ENCODE measurements around the gene CFAP77.

CFAP77 gene

GRCh38 chr9:132517815-132518550 lies 108.0 kb downstream of the CFAP77 start:
- no peak for DNase-seq (ENCODE audit: low spot score)
- TF ChIP-seq CTCF (IDR thresholded peaks at IDR 0.05; ENCODE audit: extremely low read depth, insufficient read depth, missing control alignments), result no peak
- in situ Hi-C loops (cut with MboI; ENCODE audit: low pct_unique_long_range_greater_than_20kb, low sequenced_read_pairs, unreplicated experiment), result loop anchor here (25.0 kb wide), 1 partner anchor 269 kb away; no protein-coding TSS in a partner anchor

GRCh38 chr9:132518626-132519025 lies 108.6 kb downstream of the CFAP77 start:
- no peak for DNase-seq (ENCODE audit: low spot score)
- no peak for TF ChIP-seq CTCF (IDR thresholded peaks at IDR 0.05; ENCODE audit: extremely low read depth, insufficient read depth, missing control alignments)
- in situ Hi-C loops (cut with MboI; ENCODE audit: low pct_unique_long_range_greater_than_20kb, low sequenced_read_pairs, unreplicated experiment), result loop anchor here (25.0 kb wide), 1 partner anchor 269 kb away; no protein-coding TSS in a partner anchor

DNA sequence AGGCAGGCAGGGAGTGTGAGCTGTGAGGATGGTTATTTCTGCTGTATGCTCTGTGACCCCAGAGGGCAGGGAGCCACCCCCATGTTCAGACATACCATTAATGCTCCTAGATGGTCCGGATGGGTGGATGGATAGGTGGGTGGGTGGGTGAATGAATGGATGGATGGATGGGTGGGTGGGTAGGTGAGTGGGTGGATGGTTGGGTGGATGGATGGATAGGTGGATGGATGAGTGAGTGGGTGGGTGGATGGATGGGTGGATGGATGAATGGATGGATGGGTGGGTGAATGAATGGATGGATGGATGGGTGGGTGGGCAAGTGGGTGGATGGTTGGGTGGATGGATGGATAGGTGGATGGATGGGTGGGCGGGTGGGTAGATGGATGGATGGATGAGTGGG lies 109.0 kb downstream of the CFAP77 start:
- in situ Hi-C loops (cut with MboI; ENCODE audit: low pct_unique_long_range_greater_than_20kb, low sequenced_read_pairs, unreplicated experiment), result loop anchor here (25.0 kb wide), 1 partner anchor 268 kb away; no protein-coding TSS in a partner anchor
- TF ChIP-seq CTCF (IDR thresholded peaks at IDR 0.05; ENCODE audit: extremely low read depth, insufficient read depth, missing control alignments), result no peak

DNA sequence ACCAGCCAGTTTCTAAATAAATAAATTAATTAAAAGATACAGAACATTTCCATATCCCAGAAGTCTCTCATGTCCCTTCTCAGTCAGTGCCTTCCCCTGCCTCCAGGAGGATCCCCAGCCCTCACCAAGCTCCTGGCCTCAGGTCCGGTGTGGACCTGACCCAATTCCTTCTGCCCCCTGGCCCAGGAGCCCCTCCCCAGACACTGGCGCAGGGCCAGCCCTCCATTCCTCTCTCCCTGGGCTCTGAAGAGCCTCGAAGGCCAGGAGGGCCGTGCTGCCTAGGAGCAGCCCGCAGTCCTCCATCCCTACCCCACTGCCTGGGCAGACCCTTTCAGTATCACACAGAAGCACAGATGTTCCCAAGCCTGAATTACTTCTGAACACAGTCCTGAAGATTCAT lies 110.6 kb downstream of the CFAP77 start:
- in situ Hi-C loops (cut with MboI; ENCODE audit: low pct_unique_long_range_greater_than_20kb, low sequenced_read_pairs, unreplicated experiment), result loop anchor here (25.0 kb wide), 1 partner anchor 267 kb away; no protein-coding TSS in a partner anchor
- TF ChIP-seq CTCF (IDR thresholded peaks at IDR 0.05; ENCODE audit: extremely low read depth, insufficient read depth, missing control alignments), result no peak
- DNase-seq (ENCODE audit: low spot score), result no peak

More for the DNA sequence above, 109.0 kb downstream of the CFAP77 start:
- DNase-seq (ENCODE audit: low spot score), result no peak

DNA sequence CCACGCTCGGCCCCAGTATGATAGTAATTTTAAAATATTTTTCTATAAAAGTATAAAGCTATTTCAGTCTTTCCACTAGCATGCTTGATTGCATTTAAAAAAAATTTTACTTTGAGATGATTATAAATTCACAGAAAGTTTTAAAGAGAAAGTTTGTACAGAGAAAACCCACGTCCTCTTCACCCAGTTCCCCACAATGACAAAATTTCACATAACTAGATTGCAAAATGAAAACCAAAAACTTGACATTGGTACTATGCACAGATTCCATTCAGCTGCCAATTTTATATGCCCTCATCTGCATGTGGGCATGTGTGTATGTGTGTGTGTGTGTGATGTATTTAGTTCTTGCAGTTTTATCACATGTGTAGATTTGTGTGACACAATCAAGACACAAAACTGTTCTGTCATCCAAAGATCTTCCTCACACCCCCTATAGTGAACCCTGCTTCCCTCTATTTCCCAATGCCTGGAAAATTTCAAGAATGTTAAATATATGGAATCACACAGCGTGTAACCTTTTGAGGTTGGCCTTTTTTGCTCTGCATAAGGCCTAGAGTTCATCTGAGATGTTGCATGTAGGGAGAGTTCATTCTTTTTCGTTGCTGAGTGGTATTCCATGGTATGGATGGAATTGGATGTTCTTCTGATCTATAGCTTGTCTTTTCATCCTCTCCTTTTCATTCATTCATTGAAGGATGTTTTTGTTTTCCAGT lies 115.5 kb downstream of the CFAP77 start:
- no peak for TF ChIP-seq CTCF (IDR thresholded peaks at IDR 0.05; ENCODE audit: extremely low read depth, insufficient read depth, missing control alignments)

DNA sequence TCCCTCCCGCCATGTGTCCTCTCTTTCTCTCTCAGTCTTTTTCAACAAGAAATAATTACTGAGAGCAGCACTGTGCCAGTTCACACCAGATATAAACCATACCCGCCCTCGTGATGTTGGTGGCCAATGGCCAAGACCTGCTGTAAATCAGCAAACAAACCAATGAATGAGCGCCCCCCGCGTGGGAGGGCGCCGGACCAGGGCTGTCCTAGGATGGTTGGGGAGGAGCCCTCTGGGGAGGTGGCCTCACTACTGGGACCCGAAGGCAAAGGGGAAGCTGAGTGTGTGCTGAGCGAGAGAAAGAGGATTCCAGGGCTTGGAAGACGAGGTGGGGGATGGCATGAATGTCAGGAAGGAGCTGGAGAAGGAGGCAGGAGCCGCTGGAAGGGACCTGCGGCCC lies 121.2 kb downstream of the CFAP77 start:
- DNase-seq (ENCODE audit: low spot score), result no peak
- in situ Hi-C loops (cut with MboI; ENCODE audit: low pct_unique_long_range_greater_than_20kb, low sequenced_read_pairs, unreplicated experiment), result no loop called here
- no peak for TF ChIP-seq CTCF (IDR thresholded peaks at IDR 0.05; ENCODE audit: extremely low read depth, insufficient read depth, missing control alignments)

More for the DNA sequence above, 115.5 kb downstream of the CFAP77 start:
- in situ Hi-C loops (cut with MboI; ENCODE audit: low pct_unique_long_range_greater_than_20kb, low sequenced_read_pairs, unreplicated experiment), result no loop called here
- no peak for DNase-seq (ENCODE audit: low spot score)
